SU-DHL-6 (cell line): Measurements from ENCODE around the gene FAM177A1.
"Not testable (repeated sequence)": the region's sequence is repeated elsewhere in the genome, so short reads cannot be mapped to it uniquely, and the experiment has no call there.

Experiments
- CTCF ChIP-seq: fragments of 200-600 bp; sonication (generic); IDR thresholded peaks from one replicate; pipeline ENCODE4 v1.5.1; 2017; ENCODE audit warnings: antibody characterized with exemption, mild to moderate bottlenecking, low read length, moderate library complexity; ENCODE audit not compliant: insufficient read depth, poor library complexity, severe bottlenecking
- EZH2phosphoT487 ChIP-seq: fragments of 200-600 bp; sonication (generic), shearing (Covaris generic); conservative IDR thresholded peaks from 2 replicates; pipeline ENCODE4 v1.6.1; 2018; ENCODE audit warnings: mild to moderate bottlenecking, antibody characterized with exemption, low read length, moderate library complexity, mixed read lengths

- TF ChIP-seq CTCF, EZH2phosphoT487: not testable (repeated sequence)
These were observed 15.2 kb downstream of the FAM177A1 start for GRCh38 chr14:35061113-35061791.
